Stimulated activated CD4-positive, alpha-beta T cell treated with anti-CD3 and anti-CD28 coated beads, Interleukin-2, amount 100 ng/mL, for 48 hours (primary cell): ENCODE measurements around the gene SLC9A5.
A peak's percentile ranks its signal among the peaks of the same experiment; 100 is the strongest.

Source experiments
- DNase-seq, 2 donors: peaks; one replicate each; pipeline ENCODE4 v3.0.0-alpha.2; 2020

The SLC9A5 gene

DNA sequence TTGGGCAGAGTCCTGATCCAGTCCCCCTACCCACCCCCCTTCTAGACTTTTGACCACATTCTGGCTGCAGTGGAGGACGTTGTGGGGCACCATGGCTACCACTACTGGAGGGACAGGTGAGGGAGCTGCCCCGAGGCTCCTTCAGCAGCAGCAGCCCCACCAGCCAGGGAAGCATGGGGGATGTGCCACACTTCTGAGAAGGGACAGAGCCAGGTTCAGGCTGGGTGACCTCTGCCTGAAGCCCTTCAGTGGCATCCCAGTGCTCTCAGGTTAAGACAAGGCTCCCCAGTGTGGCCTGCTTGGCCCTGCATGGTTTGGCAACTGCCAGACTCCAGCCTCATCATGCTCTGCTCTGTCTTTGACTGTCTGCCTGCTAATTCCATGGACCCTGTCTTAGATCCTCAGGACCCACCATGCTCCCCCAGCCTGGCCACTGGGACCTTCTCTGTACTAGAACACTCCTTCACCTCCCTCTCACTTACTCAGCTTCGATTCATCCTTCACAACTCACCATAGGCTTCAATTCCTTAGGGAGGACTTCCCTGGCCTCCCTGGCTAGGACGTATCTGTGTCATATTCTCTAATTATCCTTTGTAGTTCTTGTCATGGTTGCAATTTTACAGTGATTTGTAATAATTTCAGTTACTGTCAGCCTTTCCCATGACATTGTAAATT is 8.8 kb downstream of the SLC9A5 start:
- DNase-seq = no peak

DNA sequence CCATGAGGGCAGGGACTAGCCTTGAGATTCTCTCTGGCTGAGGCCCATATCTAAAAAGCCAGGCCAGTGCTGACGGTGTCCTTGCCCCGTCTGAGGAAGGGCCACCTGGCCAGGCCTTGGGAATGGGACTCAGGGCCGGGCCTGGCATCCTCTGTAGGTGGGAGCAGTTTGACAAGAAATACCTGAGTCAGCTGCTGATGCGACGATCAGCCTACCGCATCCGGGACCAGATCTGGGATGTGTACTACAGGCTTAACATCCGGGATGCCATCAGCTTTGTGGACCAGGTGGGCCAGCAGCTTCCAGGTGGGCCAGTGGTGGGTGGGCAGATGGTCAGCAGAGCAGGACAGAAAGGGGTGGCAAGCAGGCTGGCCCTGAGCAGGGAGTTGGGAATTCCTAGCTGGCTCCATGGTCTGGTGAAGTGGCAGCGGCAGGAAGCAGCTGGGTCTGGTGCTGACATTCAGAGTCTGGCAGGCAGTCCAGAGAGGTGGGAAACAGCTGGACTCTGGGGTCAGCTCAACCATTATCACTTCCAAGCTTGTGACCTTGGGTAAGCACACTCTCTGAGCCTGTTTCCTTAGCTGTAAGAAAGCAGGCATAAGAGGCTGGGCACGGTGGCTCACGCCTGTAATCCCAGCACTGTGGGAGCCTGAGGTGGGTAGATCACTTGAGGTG is 9.5 kb downstream of the SLC9A5 start:
- no peak for DNase-seq

DNA sequence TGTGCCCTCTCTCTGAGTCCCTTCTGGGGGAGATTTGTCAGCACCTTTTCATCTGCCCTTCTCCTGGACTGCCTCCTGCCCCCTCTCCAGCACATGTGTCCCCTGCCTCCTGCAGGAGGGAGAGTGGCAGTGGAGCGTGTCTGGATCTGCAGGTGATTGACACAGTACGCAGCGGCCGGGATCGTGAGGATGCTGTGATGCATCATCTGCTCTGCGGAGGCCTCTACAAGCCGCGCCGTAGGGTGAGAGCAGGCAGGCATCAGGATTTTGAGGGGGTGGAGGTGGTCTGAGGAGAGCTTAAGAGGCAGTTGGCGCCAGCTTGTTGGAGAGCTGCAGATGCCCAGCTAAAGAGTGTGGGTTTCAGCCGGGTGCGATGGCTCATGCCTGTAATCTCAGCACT is 10.9 kb downstream of the SLC9A5 start:
- no peak for DNase-seq

- no peak for DNase-seq
Measured at GRCh38 chr16:67260426-67261063, 11.8 kb downstream of the SLC9A5 start.

GRCh38 chr16:67263201-67263600 is 14.4 kb downstream of the SLC9A5 start:
- no peak for DNase-seq

DNA sequence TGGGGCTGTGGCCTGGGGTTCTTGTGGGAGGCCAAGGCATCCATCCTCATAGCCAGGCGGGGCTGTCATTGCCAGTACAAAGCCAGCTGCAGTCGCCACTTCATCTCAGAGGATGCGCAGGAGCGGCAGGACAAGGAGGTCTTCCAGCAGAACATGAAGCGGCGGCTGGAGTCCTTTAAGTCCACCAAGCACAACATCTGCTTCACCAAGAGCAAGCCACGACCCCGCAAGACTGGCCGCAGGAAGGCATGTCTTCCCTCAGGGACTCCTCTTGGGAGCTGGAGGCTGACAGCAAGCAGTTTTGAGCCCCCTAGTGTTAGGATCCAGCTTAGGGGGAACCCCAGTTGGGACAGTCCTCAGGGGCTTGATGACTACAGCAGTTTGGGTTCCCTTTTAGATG is 15.5 kb downstream of the SLC9A5 start:
- DNase-seq = no peak

DNA sequence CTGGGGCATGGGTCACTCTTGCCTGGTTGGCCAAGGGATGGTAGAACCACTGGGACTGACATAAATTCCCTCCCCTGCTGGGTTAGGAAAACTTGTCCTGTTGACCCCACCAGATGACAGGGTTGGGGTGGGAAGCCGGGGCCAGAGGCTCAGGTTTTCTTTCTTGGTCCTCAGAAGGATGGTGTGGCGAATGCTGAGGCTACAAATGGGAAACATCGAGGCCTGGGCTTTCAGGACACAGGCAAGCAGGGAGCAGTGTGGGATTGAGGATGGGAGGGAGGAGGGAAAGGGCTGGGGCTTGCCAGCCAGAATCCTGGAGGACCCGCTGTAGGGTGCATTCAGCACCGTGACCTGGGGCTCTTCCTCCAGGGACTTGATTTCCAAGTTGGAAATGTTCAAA is 16.1 kb downstream of the SLC9A5 start:
- DNase-seq = no peak

DNA sequence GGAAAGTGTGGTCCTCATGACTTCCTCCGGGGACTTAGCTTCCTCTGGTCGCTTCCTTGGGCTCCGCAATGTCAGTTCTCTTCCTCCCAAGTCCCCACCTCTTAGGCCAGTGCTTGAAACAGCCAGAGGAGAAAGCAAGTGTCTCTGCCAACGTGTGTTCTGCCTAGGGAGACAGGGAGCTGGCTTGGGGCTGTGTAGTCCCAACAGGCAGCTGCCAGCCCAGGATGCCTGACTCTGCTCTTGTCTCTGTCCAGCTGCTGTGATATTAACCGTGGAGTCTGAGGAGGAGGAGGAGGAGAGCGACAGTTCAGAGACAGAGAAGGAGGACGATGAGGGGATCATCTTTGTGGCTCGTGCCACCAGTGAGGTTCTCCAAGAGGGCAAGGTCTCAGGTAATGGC is 17.1 kb downstream of the SLC9A5 start:
- DNase-seq = no peak

DNA sequence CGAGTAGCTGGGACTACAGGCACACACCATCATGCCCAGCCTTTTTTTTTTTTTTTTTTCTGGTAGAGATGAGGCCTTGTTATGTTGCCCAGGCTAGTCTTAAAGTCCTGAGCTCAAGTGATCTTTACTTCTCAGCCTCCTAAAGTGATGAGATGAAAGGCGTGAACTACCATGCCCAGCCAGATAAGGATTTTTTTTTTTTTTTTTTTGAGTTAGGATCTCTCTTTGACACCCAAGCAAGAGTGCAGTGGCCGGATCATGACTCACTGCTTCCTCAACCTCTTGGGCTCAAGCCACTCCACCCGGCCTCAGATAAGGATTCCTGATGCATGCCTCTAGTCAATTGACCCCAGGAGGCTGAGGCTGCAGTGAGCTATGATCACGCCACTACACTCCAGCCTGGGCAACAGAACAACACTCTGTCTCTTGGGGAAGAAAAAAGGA is 19.4 kb downstream of the SLC9A5 start:
- no peak for DNase-seq

GRCh38 chr16:67269766-67270165 is 21.0 kb downstream of the SLC9A5 start:
- DNase-seq = no peak

GRCh38 chr16:67270931-67271338 is 22.2 kb downstream of the SLC9A5 start:
- DNase-seq = no peak

DNA sequence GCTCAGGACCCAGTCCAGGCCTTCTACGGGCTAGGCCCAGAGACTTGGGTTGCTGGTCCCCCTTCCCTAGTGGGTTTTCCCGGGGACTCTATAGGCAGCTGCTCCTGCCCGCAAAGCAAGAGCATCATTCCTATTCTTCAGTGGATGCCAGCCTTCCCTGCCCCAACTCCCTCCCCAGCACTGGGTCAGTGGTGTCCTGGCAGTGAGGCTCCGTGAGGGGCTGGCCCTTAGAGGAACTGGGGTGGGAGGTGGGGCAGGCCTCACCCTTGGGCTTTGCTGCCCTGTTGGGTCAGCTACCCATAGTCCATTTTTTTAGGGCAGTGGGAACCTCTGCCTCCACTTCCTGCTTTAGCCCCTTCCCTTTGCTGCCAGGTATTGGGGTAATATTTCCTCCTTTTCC is 22.7 kb downstream of the SLC9A5 start:
- no peak for DNase-seq

GRCh38 chr16:67275321-67275720 is 26.5 kb downstream of the SLC9A5 start:
- DNase-seq = no peak

DNA sequence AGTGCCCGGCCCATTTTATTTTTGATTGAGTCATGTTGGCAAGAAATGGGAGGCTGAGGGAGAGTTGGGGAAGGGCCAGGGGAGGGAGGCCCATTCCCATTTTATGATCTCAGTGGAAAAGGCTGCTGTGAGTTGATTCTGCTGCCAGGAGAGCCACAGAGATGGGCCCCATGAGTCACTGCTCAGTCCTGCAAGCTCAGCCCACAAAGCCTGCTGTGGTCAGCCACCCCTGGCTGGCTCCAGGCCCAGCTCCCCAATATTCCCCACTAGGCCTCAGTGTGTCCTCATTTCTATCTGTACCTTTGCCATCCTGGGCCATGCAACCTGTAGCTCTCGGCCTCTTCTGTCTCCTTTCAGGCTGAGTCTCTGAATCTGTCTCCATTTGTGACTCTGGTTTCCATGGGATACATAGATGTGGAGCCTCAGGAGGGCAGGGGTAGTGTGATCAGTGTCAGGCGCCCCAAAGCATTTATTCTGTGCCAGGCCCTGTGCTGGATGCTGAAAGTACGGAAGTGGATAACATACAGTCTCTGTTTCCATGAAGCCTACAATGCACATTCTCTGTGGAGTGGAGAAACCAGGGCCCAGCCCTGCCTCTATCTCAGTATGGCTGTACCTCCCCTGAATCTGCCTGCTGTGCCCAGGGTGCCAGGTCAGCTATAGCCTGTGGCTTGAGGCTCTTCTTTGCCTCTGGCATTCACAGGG is 28.7 kb downstream of the SLC9A5 start:
- DNase-seq = peak in 1 of 2 donors; percentile 15

DNA sequence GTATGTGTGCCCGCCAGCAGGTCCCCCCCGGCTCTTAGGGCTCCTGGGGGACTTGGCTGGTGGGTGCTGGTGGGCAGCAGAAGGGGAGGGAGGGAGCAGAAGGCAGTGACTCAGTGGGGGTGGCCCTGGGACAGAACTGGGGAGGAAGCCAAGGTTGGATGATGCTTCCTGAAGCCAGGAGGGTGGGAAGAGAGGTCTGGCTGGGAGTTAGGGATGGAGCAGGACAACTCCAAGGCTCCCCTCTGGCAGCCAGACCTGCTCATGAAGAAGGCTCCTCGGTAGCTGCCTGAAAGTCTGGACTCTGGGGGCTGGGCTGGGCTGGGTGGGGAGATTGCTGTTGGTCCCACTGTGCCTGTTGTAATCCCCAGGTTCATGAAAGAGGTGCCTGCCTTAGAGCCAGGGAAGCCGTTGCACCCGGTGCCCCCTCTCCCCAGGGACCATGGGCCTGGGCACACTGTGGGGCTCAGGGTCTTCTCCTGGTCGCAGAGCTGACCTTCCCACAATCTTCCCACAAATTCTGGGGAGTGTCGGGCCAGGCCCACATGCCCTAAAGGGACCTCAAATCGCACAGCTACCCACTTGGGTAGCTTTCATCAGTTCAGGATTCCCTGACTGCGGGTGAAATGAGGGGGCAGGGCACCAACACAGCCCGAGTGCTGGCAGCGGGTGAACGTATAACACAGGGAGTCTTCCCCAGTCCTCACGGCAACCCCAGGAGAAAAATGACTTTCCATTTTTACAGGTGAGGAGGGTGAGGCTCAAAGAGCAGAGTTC is 29.4 kb downstream of the SLC9A5 start:
- DNase-seq = no peak

DNA sequence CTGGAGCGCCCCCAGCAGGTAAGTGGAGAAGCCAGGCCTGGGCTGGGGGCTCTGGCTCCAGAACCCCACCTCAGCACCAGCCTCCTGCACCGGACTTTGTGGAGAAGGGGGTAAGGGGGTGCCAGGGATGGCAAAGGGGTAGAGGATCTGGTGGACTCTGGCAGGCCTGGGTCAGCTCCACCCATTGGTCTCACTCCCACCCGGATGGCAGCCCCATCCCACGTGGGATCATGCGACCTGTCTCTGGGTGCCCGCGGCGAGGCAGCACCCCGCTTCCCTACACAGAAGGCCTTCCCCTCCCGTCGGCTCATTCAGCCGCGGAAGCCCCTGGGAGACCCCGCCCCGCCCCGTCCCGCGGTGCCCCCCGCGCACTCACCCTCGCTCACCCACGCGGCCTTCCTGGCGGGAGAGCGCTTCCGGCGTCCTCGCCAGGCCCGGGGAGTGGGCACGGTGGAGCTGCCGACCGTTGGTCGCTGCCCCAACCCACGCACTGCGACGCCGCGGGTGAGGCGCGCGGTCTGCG is 30.1 kb downstream of the SLC9A5 start:
- DNase-seq = peak; percentile 48

DNA sequence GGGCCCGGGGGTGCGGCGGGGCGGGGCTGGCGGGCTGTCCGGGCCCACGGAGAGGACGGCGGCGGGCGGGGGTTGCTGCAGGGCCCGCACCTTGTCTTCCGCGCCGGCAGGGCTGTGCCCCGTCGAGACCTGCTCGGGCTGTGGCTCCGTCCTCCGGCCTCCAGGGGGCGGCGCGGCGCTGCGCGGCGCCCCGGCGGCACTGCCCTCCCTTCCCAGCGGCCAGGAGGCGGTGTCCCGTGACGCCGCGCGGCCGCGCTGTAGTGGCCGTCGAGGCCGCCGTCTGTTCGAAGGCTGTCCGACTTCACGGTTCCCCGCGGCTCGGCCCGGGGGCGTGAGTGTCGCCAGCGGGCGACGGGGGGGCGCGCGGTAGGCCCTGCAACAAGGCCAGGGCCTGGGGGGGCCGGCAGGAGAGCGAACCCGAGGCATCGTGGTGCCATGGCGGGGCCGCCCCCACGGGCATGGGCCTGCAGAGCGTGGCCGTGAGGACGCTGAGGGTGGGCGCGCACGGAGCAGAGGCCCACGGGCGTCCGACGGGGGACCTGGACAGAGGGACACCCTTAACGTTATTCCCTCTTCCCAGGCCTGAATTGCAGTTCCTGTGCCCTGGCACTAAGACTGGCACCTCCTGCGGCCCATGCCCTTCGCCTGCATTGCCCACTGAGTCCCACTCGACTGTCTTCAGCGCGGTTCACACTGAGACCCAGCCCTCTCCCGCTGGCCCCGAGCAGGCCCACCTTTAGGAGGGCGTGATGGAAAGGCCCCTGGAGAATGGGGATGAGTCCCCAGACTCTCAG is 30.7 kb downstream of the SLC9A5 start, which contains the start of gene PLEKHG4:
TSS of gene PLEKHG4 (plus strand) at position 237 of the 794 bp plus-strand sequence. CDS start at position 750, 513 bp downstream.
- peak; percentile 80 to 85 for DNase-seq

- no peak for DNase-seq
Measured at GRCh38 chr16:67280090-67281015, 31.6 kb downstream of the SLC9A5 start.

GRCh38 chr16:67281536-67282446 is 33.0 kb downstream of the SLC9A5 start:
- DNase-seq = no peak
